Measurements from ENCODE around the gene NCL.

DNA sequence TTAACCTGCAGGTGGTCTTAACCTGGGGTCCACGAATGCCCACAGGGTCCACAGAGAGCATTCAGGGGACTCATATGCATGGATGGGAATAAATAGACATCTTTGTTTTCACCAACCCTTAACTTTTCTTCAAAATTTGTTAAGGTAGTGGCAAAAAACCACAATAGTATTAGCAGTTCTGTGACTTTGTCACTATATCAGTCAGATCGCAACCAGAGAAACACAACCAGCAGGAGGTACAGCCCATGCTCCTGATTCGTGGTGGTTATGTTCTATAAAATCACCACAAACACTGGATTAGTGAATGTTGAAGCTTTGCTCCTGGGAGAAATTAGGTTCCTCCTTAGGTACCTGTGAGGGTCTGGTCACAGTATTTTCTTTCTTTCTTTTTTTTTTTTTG, 37.2 kb downstream of the NCL start:
- no peak for TF ChIP-seq POLR2A (IDR thresholded peaks at IDR 0.05; ENCODE audit: low read depth, low read length)
- TF ChIP-seq, protein P1, sequence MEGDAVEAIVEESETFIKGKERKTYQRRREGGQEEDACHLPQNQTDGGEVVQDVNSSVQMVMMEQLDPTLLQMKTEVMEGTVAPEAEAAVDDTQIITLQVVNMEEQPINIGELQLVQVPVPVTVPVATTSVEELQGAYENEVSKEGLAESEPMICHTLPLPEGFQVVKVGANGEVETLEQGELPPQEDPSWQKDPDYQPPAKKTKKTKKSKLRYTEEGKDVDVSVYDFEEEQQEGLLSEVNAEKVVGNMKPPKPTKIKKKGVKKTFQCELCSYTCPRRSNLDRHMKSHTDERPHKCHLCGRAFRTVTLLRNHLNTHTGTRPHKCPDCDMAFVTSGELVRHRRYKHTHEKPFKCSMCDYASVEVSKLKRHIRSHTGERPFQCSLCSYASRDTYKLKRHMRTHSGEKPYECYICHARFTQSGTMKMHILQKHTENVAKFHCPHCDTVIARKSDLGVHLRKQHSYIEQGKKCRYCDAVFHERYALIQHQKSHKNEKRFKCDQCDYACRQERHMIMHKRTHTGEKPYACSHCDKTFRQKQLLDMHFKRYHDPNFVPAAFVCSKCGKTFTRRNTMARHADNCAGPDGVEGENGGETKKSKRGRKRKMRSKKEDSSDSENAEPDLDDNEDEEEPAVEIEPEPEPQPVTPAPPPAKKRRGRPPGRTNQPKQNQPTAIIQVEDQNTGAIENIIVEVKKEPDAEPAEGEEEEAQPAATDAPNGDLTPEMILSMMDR (conservative IDR thresholded peaks at IDR 0.05; ENCODE audit: low read depth, low read length): no peak
- TF ChIP-seq RCOR1 (IDR thresholded peaks at IDR 0.05; ENCODE audit: insufficient replicate concordance, low read length): no peak
- TF ChIP-seq RFX5 (IDR thresholded peaks at IDR 0.05; ENCODE audit: low read depth, low read length): no peak
- TF ChIP-seq, protein P2, sequence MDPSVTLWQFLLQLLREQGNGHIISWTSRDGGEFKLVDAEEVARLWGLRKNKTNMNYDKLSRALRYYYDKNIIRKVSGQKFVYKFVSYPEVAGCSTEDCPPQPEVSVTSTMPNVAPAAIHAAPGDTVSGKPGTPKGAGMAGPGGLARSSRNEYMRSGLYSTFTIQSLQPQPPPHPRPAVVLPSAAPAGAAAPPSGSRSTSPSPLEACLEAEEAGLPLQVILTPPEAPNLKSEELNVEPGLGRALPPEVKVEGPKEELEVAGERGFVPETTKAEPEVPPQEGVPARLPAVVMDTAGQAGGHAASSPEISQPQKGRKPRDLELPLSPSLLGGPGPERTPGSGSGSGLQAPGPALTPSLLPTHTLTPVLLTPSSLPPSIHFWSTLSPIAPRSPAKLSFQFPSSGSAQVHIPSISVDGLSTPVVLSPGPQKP (IDR thresholded peaks at IDR 0.05; ENCODE audit: borderline replicate concordance, low read depth, low read length): no peak
